Osteocyte (in vitro differentiated cells): ENCODE results near the gene RAPGEF2. TPM values are rescaled to one million over a fixed set of nuclear protein-coding genes. Genes with fewer than 3 reads are reported as not detected.
"Not testable (repeated sequence)": the region's sequence is repeated elsewhere in the genome, so short reads cannot be mapped to it uniquely, and the experiment has no call there.

Source experiments
- DNase-seq: peaks from one replicate; pipeline ENCODE4 v3.0.0; 2021; ENCODE audit warnings: mixed read lengths; ENCODE audit not compliant: unreplicated experiment; ENCODE audit errors: extremely low spot score
- H3K27ac Mint-ChIP-seq: one replicate; pipeline ENCODE4 v1.8.0; 2021; ENCODE audit warnings: mild to moderate bottlenecking, mixed read lengths; ENCODE audit not compliant: unreplicated experiment
- H3K27me3 Mint-ChIP-seq: one replicate; pipeline ENCODE4 v1.8.0; 2021; ENCODE audit warnings: mixed read lengths; ENCODE audit not compliant: unreplicated experiment
- H3K36me3 Mint-ChIP-seq: one replicate; pipeline ENCODE4 v1.8.0; 2021; ENCODE audit warnings: mixed read lengths; ENCODE audit not compliant: unreplicated experiment
- H3K4me1 Mint-ChIP-seq: one replicate; pipeline ENCODE4 v1.8.0; 2021; ENCODE audit warnings: mixed read lengths; ENCODE audit not compliant: unreplicated experiment
- H3K4me3 Mint-ChIP-seq: one replicate; pipeline ENCODE4 v1.8.0; 2021; ENCODE audit warnings: mild to moderate bottlenecking, moderate library complexity, mixed read lengths; ENCODE audit not compliant: unreplicated experiment
- H3K9me3 Mint-ChIP-seq: one replicate; pipeline ENCODE4 v1.8.0; 2021; ENCODE audit warnings: mixed read lengths; ENCODE audit not compliant: unreplicated experiment
- total RNA-seq: library from RNA; stranded (reverse); gene quantifications from 2 replicates; pipeline ENCODE4 v1.2.1, GENCODE V29; 2021
- TF ChIP-seq, protein P1 (sequence below): fragments of 200-600 bp; sonication (generic); IDR thresholded peaks from 2 replicates; pipeline ENCODE4 v1.5.0; 2021; ENCODE audit warnings: antibody characterized with exemption, mild to moderate bottlenecking, moderate library complexity

The RAPGEF2 gene
- total RNA-seq, 1 donor from 2014 or later, result 22.7 TPM

DNA sequence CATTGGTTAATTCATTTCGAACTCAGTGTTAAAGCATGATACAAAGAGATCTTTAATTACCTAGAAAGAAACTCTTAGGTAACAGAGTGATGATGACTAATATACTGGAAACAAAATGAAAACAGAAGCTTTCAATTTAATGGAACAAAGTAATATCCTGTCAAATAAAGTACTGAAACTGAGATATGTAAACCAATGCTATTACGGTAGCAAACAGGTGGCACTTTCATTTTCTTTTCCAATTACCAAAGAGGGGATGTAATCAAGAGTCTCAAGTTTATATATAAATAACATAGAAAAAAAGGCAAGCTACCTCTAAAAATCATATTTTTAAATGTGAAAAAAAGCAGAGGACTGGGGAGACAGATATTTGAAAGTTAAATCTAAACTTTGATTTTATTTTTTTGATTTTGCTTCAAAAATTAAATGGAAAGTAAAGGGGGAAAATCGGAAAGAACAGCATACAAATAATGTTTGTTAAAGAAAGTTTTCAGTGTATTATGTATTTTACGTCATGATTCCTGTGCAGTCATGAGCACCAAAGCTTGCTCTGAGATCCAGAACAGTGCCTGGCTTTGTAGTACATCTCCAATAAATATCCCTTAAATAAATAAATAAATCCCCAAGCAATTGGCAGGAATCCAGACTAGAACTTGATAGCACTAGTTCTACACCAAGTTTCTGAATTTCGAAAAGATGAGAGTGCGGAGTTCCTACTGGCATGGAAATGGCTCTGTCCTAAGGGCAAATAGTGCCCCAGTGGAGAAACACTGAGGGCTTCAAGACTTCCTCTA, 25.0 kb upstream of the RAPGEF2 start:
- H3K9me3 Mint-ChIP-seq, result no peaks in the 10 kb centered on the region
- H3K27me3 Mint-ChIP-seq, result no peaks in the 10 kb centered on the region
- H3K4me3 Mint-ChIP-seq, result no peak overlapping the region
- no peaks in the 10 kb centered on the region for H3K36me3 Mint-ChIP-seq
- peaks cover 11% of the 10 kb centered on the region for H3K4me1 Mint-ChIP-seq
- peak overlapping the region; percentile 52 for H3K27ac Mint-ChIP-seq
- DNase-seq, result no peak
- TF ChIP-seq, protein P1, sequence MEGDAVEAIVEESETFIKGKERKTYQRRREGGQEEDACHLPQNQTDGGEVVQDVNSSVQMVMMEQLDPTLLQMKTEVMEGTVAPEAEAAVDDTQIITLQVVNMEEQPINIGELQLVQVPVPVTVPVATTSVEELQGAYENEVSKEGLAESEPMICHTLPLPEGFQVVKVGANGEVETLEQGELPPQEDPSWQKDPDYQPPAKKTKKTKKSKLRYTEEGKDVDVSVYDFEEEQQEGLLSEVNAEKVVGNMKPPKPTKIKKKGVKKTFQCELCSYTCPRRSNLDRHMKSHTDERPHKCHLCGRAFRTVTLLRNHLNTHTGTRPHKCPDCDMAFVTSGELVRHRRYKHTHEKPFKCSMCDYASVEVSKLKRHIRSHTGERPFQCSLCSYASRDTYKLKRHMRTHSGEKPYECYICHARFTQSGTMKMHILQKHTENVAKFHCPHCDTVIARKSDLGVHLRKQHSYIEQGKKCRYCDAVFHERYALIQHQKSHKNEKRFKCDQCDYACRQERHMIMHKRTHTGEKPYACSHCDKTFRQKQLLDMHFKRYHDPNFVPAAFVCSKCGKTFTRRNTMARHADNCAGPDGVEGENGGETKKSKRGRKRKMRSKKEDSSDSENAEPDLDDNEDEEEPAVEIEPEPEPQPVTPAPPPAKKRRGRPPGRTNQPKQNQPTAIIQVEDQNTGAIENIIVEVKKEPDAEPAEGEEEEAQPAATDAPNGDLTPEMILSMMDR, result no peak

DNA sequence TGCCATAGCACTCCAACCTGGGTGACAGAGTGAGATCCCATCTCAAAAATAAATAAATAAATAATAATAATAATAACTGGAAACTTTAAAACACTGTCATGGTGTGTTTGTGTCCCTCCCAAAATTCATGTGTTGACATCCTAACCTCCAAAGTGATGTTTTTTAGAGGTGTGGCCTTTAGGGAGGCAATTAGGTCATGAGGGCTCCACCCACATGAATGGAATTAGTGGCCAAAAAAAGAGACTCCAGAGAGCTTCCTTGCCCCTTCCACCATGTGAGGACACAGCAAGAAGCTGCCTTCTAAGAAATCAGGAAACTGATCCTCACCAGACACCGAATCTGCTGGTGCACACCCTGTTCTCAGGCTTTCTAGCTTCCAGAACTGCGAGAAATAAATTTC, 23.8 kb upstream of the RAPGEF2 start:
- DNase-seq, result no peak
- Mint-ChIP-seq H3K4me1 (peaks cover 11% of the 10 kb centered on the region), H3K9me3 (no peaks in the 10 kb centered on the region), H3K27me3 (no peaks in the 10 kb centered on the region), H3K4me3 (no peak overlapping the region), H3K36me3 (no peaks in the 10 kb centered on the region), H3K27ac (no peak overlapping the region)
- TF ChIP-seq, protein P1, result no peak

DNA sequence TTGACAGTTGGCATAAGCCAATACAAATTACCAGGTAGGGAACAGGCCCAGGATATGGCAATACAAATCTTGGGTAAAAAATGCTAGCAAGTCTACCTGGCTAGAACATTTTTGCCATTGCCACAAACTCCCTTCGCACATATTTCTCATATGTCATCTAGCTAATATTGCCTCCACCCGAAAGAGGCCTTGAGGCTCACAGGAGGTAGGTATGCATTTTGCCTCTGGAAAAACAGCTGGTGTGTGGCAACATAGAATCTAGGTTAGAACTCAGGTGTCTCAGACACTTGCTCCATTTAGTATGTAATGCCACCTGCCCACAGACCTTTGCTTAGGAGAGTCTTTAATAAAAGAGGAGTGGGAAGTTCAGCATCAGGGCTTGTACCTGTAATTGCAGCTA, 16.3 kb upstream of the RAPGEF2 start:
- Mint-ChIP-seq H3K27ac (no peak overlapping the region), H3K4me3 (no peak overlapping the region)
- no peak for DNase-seq

DNA sequence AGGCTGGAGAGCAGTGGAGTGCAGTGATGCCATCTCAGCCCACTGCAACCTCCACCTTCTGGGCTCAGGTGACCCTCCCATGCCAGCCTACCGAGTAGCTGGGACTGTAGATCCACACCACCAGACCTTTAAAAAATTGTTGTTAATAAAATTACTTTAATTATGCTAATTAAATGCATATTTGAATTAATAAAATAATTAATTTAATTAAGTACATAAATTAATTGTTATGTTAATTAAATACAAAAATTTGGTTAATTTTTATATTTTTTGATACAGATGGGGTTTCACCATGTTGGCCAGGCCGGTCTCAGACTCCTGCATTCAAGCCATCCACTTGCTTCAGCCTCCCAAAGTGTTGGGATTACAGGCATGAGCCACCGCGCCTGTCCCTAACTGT, 12.6 kb upstream of the RAPGEF2 start:
- no peak for DNase-seq
- no peaks in the 10 kb centered on the region for H3K27me3 Mint-ChIP-seq
- no peak overlapping the region for H3K27ac Mint-ChIP-seq
- peaks cover 7% of the 10 kb centered on the region for H3K9me3 Mint-ChIP-seq
- H3K4me3 Mint-ChIP-seq, result no peak overlapping the region
- H3K36me3 Mint-ChIP-seq, result no peaks in the 10 kb centered on the region
- no peaks in the 10 kb centered on the region for H3K4me1 Mint-ChIP-seq
- TF ChIP-seq, protein P1, result no peak

More for the DNA sequence above, 16.3 kb upstream of the RAPGEF2 start:
- TF ChIP-seq, protein P1, result no peak
- Mint-ChIP-seq H3K36me3 (no peaks in the 10 kb centered on the region), H3K9me3 (peaks cover 5% of the 10 kb centered on the region), H3K4me1 (no peaks in the 10 kb centered on the region), H3K27me3 (no peaks in the 10 kb centered on the region)

DNA sequence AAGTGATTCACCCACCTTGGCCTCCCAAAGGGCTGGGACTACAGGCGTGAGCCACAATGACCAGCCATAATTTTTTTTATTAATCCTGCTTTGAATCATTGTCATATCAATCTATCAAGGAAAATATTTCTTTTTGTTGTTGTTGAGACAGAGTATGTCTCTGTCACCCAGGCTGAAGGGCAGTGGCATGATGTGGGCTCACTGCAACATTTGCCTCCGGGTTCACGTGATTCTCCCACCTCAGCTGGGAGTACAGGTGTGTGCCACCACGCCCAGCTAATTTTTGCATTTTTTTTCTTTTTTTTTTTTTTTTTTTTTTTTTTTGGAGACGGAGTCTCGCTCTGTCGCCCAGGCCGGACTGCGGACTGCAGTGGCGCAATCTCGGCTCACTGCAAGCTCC, 8.7 kb upstream of the RAPGEF2 start:
- H3K9me3 Mint-ChIP-seq, H3K4me3 Mint-ChIP-seq, H3K27ac Mint-ChIP-seq, DNase-seq, H3K27me3 Mint-ChIP-seq, H3K36me3 Mint-ChIP-seq, H3K4me1 Mint-ChIP-seq: not testable (repeated sequence)
